GM18505 (cell line): ENCODE measurements around the gene AFAP1.

Source experiments
- ATAC-seq: cut with Tn5 transposase; IDR thresholded peaks from one replicate; pipeline ENCODE4 v1.9.1; 2021; ENCODE audit not compliant: unreplicated experiment
- POLR2A ChIP-seq: IDR thresholded peaks from 4 replicates; pipeline ENCODE4 v1.6.1; 2011; ENCODE audit warnings: borderline replicate concordance; ENCODE audit not compliant: insufficient read depth, insufficient read length; ENCODE audit errors: extremely low read depth

Gene AFAP1

GRCh38 chr4:7740866-7741525 is 198.7 kb downstream of the AFAP1 start:
- ATAC-seq: no peak
- TF ChIP-seq POLR2A: no peak

GRCh38 chr4:7739918-7740865 is 199.5 kb downstream of the AFAP1 start:
- no peak for TF ChIP-seq POLR2A
- ATAC-seq: no peak

DNA sequence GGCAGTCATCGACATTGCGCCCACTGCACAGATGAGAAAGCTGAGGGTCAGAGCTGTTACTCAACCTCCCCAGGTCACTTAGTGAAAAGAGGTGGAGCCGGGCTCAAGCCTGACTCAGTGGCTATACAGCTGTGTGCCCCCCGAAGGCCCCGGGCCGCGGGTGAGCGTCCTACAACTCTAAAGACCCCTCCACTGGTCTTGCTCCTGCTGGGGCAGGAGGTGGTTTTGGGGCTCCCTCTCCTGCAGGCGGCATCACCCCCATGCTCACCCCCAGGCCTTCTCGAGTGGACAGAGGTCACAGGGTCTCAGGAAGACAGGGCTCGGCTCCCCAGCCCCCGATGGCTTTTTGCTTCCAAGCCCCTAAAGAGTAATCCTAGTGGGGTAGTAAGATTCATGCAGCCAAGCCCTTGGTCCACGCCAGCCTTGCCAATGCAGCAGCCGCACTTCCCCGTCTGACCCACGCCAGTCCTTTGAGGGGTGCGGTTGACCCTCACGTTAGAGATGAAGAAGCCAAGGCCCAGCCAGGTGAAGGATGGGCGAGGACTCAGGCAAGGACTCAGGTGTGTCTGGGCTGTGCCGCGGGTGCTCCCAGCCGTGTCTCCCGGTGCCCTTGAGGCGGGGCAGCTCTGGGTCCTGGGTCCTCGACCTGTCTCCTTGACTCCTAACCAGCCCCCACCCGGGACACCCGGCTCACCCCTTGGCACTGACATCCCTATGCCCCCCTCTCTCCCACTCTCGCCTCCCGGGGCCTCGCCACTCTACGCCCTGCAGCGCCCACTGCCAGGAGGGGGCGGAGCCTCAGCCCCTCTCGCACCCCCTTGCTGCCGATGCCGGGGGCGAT is 200.4 kb downstream of the AFAP1 start:
- no peak for ATAC-seq
- no peak for TF ChIP-seq POLR2A

GRCh38 chr4:7738458-7739076 is 201.1 kb downstream of the AFAP1 start:
- no peak for ATAC-seq
- no peak for TF ChIP-seq POLR2A

DNA sequence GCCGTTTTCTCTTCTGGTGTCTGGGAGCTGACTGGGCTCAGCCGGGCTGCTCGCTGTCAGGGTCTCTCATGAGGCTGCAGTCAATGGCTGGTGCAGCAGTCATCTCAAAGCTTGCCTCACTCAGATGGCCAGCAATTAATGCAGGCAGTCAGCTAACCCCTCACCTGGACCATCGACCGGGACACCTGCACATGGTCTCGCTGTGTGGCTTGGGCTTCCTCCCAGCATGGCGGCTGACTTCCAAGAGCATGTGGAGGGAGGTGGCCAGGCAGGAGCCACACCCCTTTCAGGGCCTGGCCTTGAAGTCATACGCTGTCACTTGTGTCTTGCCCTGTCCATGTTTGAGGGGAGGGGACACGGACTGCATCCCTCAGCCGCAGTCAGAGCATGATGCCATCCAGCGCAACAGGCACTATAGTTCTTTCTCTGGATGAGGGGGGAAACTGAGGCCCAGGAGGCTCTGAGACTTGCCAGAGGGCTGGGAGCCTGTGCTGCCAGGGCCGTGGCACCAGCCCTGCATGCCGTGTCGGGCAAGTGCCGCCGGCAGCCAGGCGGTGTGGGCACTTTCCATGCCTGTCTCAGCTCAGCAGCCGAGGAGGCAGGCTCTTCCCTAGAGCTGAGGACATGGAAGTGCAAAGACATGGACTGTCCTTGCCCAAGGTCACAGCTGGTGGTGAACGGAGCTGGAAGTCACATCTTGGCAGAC is 201.8 kb downstream of the AFAP1 start:
- no peak for ATAC-seq
- no peak for TF ChIP-seq POLR2A

GRCh38 chr4:7737268-7737645 is 202.4 kb downstream of the AFAP1 start:
- TF ChIP-seq POLR2A: no peak
- no peak for ATAC-seq

DNA sequence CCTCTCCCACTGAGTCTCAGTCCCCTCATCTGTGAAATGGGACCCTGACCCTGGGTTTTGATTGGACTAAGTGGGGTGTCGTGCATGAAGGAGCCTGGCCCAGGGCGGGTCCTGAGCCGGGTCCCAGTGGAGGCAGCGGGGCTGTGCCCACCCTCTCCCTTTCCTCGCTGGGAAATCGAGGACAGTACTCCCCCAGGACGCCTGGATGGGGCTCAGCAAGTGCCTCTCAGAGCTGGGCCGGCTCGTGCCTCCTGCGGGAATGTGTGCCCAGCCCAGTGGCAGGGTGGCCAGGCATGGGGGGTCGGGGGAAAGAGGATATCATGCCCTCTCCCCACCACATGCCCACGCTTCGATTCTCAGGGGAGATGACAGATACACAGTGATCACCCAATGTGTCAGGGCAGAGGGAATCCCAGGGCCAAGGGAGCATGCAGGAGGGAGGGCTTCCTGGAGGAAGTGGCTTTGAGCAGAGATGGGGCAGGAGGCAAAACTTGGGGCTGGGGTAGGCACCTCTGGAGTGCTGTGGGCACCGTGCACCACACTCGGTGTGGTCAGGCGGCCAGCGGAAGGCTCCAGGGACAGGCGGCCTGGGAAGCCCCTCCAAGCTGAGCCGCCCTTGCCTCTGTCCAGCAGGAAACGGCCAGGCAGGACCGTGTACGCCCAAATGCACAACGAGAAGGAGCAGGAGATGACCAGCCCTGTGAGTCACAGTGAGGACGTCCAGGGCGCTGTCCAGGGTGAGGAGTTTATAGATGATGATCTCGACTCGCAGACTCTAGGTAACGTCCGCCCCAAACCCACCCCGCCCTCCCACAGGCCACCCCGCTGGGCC is 203.0 kb downstream of the AFAP1 start:
- TF ChIP-seq POLR2A: no peak

GRCh38 chr4:7735961-7736360 is 203.7 kb downstream of the AFAP1 start:
- TF ChIP-seq POLR2A: no peak
- no peak for ATAC-seq

More for the DNA sequence above, 203.0 kb downstream of the AFAP1 start:
- ATAC-seq: no peak

DNA sequence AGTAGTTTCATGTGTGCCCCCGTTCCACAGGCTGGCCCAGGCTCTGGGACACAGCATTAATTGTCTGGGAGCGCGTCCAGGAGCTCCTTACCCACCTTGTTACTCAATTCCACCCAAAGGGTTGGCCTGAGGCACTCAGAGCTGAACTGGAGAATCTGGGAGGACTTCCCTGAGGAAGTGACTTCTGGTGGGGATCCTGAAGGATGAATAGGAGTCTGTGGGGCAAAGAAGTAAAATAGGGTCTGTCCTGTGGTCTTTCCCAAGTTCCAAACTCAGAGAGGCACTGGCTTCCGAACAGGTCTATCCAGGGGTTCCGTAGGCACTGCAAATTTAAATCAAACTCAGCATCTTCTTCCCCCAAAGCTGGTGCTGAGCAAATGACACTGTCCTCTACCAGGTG is 204.3 kb downstream of the AFAP1 start:
- TF ChIP-seq POLR2A: no peak
- ATAC-seq: no peak

- no peak for TF ChIP-seq POLR2A
- ATAC-seq: no peak
Measured at GRCh38 chr4:7734651-7735260, 204.9 kb downstream of the AFAP1 start.
